IPS-NIHi7 (cell line): ENCODE results near the gene CALHM3.
"Not testable (repeated sequence)": the region's sequence is repeated elsewhere in the genome, so short reads cannot be mapped to it uniquely, and the experiment has no call there.

Source experiments
- DNase-seq: peaks from one replicate; pipeline ENCODE4 v3.0.0; 2012; ENCODE audit warnings: mixed read lengths; ENCODE audit errors: extremely low spot score

CALHM3 gene

DNA sequence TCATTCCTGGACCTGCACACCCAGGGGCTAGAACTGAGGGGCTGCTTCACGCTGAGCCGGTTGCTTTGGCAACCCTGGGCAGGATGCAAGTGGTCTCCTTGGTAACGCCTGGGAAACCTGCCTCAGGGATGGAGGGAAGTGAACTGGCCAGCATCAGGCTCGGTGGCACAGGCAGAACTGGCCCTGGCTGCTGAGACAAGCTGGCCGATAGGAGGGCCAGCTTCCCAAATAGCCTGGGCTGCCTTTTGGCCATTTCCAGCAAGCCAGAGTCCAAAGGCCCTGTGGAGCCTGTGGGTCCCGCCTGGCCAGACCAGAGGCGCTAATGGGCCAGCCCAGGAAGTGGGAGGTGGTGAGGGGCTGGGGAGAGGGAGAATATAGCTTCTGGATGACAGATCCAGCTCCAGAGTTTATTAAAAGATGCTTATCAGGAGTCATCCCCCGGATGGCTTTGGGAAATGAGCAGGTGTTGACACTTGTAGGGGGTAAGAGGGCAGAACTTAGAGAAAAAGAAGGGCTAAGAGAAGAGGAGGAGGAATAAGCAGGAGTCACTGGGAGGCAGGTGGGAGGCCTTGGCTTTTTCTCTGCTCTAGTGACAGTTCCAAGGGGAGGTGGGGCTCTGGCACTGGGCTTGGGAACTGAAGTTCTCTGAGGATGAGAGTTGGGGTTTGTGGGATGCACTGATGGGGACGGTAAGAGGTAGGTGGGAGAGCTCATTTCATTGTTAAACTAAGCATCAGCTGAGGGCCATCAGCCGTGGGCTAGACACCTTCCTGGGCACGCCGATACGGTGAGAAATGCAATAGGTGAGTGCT lies 24.0 kb upstream of the CALHM3 start:
- no peak for DNase-seq

- DNase-seq, result no peak
Measured at GRCh38 chr10:103501186-103501585, 22.1 kb upstream of the CALHM3 start.

DNA sequence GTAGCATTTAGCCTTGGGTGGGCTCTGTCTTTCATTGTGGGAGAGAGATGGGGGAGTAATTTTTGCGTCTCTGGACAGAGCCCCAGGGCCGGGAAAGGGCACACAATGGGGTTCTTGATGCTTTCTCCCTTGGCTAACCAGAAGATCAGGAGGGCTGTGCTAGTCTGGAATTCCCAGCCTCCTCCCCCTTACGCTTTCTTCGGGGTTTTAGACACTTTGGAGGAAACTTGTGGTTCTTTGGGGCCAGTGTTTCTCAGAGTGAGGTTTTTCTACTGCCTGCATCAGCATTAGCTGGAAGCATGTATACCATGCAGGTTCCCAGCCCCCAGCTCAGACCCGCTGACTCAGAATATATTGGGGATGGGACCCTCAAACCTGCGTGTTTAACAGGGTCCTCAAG lies 21.4 kb upstream of the CALHM3 start:
- DNase-seq, result no peak

- no peak for DNase-seq
Measured at GRCh38 chr10:103499881-103500280, 20.8 kb upstream of the CALHM3 start.

GRCh38 chr10:103498936-103499638 lies 20.0 kb upstream of the CALHM3 start:
- no peak for DNase-seq

DNA sequence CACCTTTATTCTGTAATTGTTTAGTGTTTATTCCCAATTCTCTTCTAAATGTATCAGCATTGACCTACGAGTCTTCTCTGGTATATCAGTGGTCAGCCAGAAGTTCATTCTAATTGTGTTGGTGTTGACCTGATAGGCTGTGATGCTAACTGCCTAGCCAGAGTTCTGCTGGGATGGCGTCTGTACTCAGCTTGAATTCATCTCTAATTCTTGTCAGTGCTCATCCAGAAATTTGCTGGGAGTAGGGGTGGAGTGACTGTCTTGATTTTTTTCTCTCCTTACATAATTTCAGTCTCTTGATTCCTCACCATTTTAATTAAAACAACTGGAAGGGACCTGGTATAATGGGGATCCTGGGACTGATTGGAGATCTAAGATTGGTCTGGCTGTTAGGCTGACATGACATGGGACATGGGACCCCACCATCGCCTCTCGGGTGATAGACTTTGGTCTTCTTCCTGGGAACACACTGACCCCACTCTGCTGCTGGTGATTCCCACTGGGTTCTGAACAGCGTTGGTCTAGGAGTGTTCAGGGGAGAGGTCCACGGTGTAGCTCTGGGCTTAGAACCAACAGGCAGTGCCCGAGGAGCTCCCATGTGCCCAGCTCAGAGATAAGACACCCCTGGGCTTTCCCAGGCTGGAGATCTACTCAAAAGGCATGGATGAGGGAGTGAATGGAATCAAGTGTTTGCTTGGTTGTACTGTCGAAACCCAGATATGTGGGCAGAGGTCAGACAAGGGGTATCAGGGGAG lies 18.3 kb upstream of the CALHM3 start:
- no peak for DNase-seq

DNA sequence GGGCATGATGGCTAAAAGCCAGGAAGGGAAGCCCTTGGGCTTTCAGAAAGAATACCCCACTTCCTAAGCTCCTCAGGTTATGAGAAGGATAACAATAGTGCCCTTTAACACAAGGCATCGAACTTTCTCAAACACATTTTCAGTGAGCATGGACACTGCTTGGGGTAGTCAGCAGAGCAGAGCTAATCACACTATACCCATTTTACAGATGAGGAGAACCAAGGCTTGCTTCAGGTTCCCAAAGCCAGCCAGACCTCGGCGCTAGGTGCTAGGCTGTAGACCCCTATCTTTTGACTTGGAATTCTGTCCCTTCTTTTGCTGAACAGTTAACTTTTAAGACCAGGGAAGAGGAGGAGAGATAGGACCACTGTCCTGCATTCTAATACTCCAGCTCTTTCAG lies 16.3 kb upstream of the CALHM3 start:
- DNase-seq, result no peak

DNA sequence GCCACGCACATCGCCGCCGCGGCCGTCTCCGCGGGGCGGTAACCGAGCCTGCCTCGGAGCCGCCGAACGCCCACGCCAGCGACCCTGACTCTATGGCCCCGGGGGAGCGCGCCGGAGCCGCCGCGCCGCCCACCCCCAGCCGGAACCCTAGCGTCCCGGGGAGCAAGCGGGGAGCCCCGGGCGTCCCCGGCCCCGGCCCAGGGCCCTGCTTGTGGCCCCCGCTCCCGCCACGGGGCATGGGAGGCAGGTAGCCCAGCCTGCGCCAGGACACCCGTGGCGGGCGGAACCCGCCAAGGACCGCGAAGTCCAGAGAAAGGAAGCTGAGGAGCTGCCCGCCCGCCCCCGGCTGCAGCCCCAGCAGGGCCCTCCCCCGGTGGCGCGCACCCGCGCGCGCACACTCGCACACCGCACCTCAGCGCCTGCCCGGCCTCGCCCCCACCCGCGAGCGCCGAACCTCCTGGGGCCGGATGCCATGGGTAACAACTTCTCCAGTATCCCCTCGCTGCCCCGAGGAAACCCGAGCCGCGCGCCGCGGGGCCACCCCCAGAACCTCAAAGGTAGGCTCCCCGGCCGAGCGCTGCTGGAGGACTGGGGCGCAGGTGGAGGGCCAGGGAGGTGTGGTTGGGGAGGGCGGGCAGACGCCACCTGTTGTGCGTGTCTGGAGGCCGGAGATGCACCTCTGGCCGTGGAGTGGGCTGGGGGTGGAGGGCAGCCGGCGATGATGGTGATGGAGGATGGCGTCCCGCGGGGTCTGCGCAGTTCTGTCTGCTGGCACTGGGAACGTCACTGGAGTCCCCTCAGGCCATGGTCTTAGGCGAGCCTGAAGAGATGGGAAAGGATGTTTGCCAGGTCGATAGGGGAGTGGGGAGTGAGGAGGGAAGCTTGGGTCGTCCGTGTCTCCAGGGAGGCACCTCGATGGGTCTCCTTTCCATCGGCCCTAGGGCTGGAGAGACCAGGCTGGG lies 15.2 kb upstream of the CALHM3 start:
- DNase-seq, result no peak

DNA sequence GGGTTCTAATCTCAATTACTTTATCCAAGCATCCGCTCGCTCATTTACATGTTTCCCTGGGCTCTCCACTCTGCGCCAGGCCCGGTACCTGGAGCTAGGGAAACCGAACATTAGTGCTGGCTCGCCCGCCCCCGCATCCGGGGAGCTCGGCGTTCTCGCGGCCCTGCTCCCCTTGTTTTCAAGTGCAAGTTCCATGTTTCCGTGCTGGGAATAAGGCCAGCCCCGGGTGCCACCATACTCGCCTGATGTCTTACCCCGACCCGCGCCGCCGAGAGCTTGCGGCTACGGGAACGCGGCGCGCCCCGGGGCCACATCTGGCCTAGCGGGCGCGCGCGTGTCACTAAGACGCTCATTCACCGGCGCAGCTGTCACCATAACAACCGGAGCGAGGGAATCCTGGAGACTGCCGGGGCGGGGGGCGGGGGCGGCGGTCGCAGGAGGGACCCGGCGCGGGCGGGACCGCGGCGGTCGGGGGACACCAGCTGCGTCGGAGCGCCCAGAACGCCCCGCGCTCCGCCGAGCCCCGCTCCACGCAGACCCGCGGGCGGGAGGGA lies 14.4 kb upstream of the CALHM3 start, which contains the start of gene NEURL1:
TSS of gene NEURL1 (plus strand) at position 344 of the 554 bp plus-strand sequence. CDS start 683 bp downstream, outside the sequence.
- peak; percentile 64 for DNase-seq

DNA sequence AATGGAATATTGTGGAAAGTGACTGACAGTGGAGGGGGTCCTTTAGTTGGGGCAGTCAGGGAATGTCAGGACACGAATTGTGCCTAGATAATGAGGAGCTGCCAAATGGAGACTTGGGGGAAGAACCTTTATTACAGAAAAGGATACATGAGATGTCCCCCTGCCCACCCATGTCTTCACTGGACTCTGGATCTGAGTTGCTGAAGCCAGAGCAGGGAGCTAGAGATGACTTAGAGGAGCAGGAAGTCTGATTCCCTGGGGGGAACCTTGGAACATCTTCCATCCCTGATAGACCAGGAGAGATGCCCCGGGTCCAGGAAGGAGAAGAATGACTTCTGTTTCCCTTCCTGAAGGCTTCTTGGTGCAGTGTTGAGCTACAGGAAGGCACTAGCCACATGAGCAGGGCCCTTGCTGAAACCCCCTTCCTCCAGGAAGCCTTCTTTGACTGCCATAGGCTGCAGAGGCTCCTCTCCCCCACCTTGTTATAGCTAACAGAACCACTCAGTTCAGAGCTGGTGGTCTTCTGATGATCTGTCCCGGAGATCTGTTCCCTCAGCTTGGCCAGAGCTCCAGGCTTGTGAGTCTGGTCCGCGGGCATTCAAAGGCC lies 13.7 kb upstream of the CALHM3 start:
- no peak for DNase-seq

GRCh38 chr10:103491729-103492364 lies 12.8 kb upstream of the CALHM3 start:
- no peak for DNase-seq

GRCh38 chr10:103490986-103491314 lies 11.9 kb upstream of the CALHM3 start:
- no peak for DNase-seq

DNA sequence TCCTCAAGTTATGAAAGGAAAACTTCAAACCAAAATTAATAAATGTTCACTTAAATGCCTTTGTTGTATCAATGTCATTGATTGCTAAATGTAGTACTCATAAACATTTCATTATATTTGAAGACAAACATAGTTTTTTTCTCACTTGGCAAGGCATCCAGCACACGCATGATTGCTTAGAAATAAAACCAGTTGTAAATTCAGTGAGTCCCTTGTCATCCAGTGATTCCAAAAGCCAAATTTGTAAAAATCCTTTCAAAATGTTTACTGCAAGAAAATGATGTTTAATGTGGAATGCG lies 8.3 kb upstream of the CALHM3 start:
- no peak for DNase-seq

DNA sequence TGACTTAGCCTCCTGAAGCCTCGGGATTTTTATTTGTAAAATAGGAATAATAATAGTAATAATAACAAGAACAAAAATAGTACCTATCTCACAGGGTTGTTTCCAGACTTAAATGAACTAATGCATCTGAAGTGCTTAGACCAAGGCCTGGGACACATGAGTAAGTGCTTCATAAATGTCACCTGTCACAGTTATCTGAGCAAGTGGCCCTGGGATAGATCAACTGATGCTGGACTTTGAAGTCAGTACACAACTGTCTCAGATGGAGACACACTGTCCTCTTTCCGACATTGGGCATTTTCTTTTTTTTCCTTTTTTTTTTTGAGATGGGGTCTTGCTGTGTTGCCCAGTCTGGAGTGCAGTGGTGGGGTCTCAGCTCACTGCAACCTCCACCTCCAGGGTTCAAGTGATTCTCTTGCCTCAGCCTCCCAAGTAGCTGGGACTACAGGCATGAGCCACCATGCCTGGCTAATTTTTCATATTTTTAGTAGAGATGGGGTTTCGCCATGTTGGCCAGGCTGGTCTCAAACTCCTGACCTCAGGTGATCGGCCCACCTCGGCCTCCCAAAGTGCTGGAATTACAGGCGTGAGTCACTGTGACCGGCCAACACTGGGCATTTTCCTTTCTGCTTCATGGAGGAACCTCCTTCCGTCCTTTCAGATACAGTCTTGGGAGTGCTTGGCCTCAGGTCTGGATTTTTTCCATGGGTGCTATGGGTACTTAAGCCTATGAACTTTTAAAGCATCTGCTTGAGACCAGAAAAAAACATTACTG lies 7.8 kb upstream of the CALHM3 start:
- DNase-seq, result not testable (repeated sequence)

DNA sequence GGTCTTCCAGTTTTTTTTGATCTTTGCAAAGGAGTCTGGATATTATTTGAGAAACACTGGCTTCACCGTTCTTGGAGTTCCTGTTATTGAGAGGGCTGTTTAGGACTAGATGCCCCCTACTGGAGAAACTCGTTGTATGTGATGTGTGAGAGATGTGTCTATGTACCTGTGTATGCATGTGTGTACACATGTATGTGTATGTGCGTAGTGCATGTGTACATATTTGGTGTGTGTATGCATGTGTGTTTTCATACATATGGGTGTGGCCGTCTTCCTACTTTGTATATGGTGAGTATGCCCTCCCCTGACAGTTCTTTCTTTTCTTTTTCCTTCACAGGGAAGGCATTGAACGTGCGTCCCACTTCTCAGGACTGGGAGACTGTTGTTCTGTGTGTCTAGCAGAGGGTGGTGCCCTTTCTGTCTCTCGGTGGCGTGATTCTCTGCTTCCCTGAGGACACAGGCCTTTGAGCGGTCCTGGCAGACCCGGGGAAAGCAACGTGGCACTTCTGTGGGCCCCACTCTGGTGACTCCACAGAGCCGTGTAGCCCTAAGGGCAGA lies 3.0 kb upstream of the CALHM3 start:
- no peak for DNase-seq

DNA sequence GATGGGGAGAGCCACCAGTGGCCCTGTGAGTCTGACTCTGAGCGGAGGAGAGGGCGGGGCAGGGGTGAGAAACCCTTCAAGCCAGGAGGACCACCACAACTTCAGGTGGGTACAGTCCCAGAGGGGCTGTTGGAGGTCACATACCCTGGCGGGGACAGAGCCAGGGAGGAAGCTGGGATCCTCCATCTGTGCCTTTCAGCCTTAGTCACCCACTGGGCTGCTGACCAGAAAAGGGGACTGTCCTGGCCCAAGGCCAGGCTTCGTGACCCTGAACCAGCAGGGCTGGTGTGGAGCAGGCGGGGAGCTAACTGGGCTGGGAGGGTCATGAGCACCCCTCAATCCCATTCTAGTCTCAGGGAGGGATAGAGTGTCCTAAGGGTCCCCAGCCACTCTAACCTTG lies 1.5 kb upstream of the CALHM3 start:
- no peak for DNase-seq

DNA sequence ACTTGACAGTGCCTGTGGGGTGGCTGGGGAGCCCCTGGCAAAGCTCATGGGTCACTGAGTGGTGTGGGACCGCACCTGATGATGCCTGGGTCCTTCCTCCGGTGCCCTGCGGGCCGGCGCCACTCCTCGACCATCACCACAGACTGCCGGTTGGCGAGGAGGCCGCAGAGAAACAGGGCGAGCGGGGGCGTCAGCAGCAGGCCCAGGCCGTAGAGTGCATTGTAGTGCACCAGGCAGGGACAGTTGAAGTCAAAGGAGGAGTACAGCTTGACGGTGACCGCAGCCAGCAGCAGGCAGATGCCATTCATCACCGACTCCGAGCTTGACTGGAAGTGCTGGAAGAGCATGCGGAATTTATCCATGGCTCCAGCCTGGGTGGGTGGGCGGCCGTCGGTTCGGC lies 369 bp downstream of the CALHM3 start:
- DNase-seq, result no peak

GRCh38 chr10:103476046-103476768 lies 2.8 kb downstream of the CALHM3 start:
- DNase-seq, result peak; percentile 89

- DNase-seq, result no peak
Measured at GRCh38 chr10:103475437-103475836, 3.6 kb downstream of the CALHM3 start.
